SIG-M5 (cell line): ENCODE measurements around the gene LMBRD2.

ENCODE experiments used
- DNase-seq: peaks from one replicate; lab custom pipeline; 2025; lab: John Stamatoyannopoulos, UW

Gene LMBRD2

DNA sequence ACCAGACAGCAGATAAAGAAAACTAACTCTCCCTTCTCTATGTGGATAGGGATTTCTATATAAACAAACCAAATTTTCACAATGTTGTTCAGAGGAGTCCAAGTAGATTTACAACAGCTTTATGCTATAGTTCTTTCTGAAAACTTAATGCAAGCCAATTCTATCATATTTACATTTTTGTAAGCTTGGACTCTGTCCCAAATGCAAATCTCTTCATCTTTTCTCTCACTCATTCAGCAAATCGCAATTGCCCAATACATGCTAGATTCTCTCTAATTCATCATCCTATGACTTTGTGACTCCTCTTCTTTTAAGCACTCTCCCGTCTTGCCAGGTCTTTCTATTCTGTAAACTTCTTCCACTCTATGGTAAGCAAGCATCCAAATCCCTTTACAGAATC lies 45.9 kb downstream of the LMBRD2 start:
- no peak for DNase-seq

DNA sequence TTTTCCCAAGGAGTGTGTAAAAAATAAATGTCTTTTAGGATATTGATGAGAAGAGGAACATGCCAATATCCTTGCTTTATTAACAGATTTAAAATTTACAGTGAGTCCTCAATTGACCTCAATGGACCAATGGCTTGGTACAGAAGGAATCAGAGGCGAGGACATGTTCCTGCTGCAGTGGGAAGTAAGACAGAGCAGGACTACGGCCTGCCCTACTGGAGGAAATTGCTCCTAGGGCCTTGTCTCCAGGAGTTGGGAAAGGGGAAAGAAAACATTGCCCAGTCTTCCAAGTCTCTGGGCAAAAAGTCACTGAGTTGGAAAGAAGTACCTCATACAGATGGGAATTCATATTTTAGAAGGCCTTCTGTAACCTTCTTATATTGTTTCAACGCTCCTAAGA lies 51.9 kb downstream of the LMBRD2 start:
- no peak for DNase-seq

DNA sequence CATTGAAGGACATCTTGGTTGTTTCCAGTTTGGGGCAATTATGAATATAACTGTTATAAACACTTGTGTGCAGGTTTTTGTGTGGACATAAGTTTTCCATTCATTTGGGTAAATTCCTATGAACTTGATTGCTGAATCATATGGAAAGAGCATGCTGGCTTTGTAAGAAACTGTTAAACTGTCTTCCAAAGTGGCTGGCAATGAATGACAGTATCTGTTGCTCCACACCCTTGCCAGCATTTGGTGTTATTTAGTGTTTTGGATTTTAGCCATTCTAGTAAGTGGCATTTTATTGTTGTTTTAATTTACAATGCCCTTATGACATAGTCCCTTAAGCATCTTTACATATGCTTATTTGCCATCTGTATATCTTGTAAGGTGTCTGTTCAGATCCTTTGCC lies 55.2 kb downstream of the LMBRD2 start:
- no peak for DNase-seq

GRCh38 chr5:36089989-36090388 lies 61.7 kb downstream of the LMBRD2 start:
- no peak for DNase-seq

DNA sequence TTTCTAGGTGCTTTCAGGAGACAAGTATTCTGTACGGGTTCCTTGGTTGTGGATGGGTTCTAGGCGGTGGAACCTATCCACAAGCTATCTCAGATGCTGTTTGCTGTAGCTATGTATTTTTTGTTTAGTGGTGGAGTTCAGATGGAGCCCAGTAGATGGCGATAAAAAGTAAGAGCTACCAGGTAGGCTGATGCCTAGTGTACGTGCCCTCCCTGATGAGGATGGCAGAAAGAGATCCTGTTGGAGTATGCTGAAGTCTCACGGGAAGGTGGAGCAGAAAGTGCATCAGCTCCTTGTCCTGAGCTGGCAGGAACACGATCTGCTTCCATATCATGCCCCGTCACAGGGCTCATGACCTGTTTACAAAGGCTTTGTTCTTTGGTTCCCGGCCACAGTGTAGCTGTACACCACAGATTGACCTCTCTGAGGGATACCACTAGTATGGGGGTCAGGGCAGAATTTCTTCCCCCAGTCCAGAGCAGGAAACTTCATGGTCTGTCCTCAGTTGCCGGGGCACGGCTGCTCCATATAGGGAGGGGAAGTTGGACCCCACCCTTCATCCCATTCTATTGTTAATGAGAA lies 72.4 kb downstream of the LMBRD2 start:
- DNase-seq: no peak

DNA sequence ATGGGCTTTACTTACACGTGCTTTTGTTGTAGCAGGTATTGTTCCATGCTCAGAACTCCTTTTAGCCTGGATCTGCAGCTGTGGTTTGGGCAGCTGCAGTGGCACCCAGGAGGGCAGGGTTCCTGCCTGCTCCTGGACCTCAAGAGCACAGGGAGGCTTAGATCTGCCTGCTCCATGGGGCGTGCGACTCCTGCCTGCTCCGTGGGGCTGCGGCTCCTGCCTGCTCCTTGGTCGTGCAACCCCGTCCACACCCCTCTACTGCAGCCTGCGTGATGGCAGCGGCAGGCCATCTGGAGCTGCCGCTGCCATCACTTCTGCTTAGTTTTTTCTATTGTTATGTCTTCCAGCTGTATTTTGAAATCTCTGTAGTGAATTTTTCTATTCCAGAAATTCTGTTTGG lies 73.3 kb downstream of the LMBRD2 start:
- no peak for DNase-seq

- DNase-seq: no peak
Observed at GRCh38 chr5:36073595-36074216, 78.0 kb downstream of the LMBRD2 start.

DNA sequence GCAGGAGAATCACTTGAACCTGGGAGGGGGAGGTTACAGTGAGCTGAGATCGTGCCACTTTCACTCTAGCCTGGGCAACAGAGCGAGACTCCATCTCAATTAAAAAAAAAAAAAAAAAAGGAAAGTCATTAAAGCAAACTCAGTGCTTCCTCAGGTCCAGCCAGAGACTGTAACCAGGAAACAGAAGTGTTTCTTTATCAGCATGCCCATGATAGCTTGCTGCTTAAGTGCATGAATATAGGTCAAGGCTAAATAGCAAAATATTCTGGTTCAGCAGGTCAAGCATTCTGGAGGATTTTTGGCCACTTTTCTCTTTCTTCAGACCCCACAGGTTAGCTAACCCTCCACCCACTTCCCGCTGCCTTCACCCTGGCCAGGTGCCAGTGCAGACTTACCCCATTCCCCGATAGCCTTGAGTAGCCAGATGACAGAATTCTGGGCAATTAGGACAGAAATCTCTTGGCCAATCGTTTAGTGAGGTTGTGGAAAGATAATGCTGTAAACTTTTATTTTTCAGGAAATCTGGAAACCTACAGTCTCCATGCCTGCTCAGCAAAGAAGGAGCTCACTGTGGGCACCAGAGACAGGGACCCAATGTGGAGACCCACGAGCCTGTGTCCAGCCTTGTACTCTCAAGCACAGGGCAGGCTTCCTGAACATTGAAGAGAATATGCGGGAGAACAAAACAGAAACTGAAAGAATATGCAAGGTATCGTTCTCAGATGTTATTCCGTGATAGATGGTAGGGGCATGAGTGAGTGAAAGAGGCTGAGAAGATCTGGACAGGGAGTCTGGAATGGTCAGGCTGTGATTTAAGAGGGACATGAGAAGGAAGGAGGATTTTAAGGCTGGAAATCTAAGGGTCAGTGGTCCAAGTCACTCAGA lies 80.8 kb downstream of the LMBRD2 start:
- no peak for DNase-seq

DNA sequence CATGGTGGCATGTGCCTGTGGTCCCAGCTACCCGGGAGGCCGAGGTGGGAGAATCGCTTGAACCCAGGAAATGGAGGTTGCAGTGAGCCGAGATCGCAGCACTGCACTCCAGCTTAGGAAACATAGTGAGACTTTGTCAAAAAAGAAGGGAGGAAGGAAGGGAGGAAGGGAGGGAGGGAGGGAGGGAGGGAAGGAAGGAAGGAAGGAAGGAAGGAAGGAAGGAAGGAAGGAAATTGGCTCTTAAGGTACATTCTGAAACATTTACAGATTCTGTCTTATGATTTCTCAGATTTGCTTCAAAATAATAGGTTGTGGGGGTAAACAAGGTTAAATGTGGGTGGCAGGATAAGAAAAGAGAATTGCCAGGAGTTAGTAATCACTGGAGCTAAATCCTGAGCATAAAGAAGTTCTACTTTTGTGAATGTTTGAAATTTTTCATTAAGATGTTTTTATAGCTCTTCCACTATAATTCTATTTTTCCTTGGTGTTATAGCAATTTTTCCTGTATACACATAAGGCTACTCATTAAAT lies 82.9 kb downstream of the LMBRD2 start:
- no peak for DNase-seq

GRCh38 chr5:36066540-36067210 lies 85.0 kb downstream of the LMBRD2 start, which contains the start of gene UGT3A2:
Gene UGT3A2 (minus strand): TSS chr5:36066882. CDS start chr5:36066789, 93 bp downstream.
- DNase-seq: no peak

- DNase-seq: no peak
Observed at GRCh38 chr5:36066001-36066539, 85.6 kb downstream of the LMBRD2 start.

DNA sequence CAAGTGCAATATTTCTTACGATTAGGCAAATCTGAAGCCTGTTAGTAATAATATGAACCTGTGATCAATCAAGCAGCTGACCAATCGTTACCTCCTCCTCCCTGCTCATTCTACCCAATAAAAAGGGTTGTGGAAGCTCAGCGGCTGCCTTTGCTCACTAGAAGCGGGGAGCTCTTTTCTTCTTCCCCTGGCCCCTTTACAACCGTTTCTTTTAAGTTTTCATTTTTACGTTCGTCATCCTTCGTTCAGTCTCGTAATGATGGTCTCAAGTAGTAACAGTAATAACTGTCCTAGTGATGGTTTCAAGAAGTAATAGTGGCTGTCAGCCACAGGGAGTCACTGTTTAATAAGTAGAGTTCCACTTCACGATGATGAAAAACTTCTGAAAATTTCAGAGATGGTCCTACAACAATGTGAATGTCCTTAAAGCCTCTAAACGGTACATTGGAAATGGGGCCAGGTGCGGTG lies 91.2 kb downstream of the LMBRD2 start:
- DNase-seq: no peak

DNA sequence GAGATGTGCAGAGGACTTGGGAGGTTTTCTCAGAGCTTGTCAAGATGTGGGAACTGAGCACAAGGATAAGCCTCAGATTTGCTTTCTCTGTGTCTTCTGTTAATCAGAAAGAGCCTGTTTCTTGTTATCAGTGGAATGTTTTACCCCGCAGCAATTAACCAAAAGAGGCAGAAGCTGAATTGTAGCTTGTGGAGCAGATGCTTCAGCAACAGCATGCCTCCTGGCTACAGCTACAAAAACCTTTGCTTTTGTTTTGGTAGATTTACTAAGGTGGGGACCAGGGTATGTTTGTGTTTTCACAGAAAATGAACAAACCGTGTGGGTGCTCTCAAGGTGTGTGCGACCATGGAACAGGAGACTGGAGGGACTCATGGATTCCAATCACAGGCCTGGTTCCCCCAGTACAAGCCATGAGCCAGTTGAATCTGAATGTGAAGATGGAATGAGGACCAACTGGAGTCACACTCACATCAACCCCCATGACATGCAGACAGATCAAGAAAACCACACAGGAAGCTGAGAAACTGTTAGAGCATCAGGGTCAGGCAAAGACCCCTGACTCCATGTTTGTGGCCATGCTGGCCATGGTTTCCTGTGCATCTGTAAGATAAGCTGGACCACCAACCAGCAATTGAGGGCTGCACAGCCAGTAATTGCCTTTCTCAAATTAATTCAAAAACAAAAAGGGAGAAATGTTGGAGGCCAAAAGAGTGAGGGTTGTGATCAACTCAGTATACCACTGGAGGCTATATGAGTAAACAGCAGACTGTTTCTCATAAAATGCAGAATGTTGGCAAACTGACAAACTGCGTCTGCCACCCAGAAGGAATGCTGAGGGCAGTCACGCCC lies 91.9 kb downstream of the LMBRD2 start:
- DNase-seq: no peak

DNA sequence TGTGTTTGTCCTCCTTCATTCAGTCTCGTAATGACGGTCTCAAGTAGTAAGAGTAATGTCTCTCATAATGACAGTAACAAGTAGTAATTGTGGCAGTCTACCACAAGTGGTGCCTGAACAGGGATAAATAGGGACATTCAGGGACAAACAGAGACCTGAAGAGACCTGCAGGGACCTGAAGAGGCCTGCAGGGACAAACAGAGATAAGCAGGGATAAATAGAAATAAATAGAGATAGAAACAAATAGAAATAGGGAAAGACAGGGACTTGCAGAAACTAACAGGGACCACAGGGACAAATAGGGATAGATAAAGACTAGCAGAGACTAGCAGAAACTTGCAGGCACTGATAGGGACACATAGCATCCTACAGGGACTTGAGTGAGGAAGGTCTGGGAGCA lies 92.9 kb downstream of the LMBRD2 start:
- DNase-seq: no peak

GRCh38 chr5:36057386-36057785 lies 94.3 kb downstream of the LMBRD2 start:
- no peak for DNase-seq

- no peak for DNase-seq
Observed at GRCh38 chr5:36056422-36056821, 95.3 kb downstream of the LMBRD2 start.

DNA sequence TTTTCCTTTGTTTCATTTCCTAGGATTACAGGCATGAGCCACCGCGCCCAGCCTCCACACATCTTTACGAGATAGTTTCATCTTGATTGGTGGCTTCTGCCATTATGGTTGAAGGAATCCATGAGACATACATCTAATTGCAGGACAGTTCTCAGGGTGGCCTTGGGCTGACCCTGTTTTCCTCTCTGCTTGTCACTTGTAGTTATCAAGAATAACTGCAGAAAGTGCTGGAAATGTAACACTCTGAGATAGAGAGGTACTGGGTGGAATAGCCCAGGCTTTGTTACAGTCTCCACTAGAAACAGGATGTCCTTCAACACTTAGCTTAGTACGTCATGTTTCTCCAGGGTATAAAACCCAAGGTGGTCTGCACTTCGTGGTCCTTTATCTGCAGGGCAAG lies 95.7 kb downstream of the LMBRD2 start:
- DNase-seq: no peak

DNA sequence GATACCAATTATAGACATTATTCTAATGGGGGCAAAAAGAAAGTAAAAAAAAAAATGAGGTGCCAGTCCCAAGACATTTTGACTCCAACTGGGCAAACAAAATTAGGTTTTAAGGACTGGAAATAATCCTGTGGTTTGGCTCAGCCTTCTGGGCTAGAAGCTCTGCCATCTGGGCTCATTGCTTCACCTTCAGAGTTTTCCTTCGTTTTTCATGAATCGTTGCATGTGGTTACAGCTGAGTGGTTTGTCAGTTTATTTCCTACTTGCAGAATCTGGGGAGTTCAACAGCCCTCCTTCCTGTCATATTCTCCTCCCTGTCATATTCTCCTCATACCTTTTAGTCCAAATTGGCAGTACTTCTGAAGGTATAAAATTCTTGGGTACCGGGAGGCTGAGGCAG lies 97.0 kb downstream of the LMBRD2 start:
- DNase-seq: no peak

DNA sequence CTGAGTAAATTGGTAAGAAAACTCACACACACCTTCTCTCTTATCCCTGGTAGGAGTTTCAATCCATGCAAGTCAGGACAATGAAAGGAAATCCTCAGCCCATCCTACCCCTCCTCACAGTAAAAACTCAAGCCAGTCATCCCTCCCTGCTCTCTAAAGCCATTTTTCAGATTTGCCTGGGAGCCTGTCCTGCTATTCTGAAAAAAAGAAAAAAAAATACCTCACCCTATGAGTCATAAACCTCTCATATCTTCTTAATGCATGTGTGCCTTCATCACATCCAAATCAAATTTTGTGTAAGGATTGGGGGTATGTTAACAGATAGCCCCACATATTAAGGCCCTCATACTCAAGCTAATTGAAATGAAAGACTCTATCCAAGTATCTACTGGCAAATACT lies 99.1 kb downstream of the LMBRD2 start:
- no peak for DNase-seq

- DNase-seq: no peak
Observed at GRCh38 chr5:36049949-36050348, 101.7 kb downstream of the LMBRD2 start.
